Measurements from ENCODE around the gene RBKS.

RBKS gene

DNA sequence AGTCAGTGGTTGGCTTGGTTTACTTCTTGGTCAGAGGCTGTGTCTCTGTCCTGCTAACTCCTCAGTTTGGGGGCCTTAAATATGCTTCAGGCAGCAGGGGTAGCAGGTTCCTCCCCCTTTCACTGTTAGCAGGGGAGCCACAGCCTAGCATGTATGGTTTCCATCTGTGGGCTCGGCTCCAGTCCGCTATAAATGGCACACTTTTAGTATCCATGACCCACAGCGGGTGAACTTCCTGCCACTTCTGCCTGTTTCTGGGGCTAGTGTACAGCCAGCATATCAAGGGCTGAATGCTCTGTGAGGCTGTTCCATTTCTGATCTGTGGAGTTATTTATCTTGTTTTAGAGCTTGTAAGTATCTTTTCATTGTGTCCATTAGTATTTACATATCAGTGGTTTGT, 60.4 kb downstream of the RBKS start:
- no peak for DNase-seq

DNA sequence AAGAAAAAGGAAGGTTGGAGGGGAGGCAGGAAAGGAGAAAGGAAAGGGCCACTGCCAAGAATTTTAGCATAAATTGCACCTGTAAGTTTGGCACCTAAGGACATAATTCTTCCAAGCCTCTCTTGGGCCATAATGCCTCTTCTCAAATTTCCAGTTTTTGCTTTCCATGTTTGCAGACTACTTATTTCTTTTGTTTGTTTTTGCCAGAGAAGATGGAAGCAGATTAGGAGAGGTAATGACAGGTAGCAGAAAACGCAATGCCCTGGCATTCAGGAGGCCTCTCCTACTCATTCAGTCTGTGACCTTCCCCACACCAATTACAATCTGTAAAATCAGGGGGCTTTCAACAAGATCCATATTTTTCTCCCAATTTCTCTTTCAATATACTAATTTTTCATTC, 61.9 kb downstream of the RBKS start:
- DNase-seq, result no peak

DNA sequence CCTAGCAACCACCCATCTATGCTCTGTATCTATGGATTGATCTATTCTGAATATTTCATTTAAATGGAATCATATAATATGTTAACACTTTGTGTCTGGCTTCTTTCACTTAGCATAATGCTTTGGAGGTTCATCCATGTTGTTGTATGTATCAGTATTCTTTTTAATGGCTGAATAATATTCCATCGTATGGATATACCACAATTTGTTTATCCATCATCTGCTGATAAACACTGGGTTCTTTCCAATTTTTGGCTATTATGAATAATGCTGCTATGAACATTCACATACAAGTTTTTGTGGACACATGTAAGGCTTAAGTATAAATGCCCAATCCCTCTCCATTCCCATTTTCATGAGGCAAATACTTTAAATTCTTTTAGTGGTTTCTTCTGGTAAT, 65.8 kb downstream of the RBKS start:
- DNase-seq, result no peak

DNA sequence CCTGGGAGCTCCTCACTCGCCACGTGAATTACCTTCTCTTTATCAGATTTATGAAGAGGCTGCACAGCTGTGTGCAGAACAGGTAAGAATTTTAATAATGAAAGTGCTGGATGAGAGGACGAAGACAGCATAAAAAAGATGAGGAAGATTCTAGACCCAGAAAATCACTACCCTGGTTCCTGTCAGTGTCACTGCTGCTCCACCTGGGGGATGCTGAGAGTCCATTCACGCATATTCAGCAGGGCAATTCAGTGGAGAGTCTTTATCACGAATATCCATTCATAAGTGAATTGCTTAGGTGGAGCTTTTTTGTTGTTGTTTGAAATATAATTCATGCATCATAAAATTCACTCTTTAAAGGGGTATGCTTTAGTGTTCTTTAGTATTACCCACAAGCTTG, 66.6 kb downstream of the RBKS start:
- DNase-seq, result no peak

DNA sequence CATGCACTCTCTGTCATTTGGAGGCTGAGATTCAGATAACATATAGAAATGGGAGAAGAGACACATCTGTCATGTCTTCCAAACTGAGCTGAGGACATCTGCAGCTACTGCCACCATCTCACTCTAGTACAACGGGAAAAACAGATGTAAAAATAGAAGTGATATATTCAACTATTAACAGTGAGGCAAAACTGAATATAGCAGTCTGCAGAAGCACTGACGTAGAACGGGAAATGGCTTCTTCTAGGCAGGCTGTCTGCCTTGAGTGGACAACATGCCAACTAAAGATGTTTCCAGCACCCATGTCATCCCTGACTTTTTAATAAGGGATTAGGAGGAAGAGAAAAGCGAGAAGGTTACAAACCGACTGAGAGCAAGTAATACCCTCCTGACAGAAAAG, 67.1 kb downstream of the RBKS start:
- no peak for DNase-seq

DNA sequence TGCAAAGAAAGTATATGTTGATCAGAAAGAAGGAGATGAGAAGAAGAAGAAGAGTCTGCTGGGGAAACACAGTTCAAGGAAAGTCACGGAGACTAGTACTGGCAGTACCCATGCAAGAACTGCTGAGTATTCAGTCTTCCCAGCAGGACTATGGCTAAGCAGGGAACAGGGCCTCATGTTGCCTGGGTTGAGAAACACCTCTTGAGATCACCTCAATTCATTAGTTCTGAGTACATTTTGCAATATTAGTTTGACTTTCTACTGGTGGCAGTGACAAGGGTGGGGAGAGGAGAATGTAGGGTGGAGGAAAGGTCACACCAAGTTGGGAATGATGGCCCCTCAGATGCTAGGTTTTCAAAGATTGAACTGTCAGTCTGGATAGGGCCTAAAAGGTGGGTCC, 68.1 kb downstream of the RBKS start:
- no peak for DNase-seq

DNA sequence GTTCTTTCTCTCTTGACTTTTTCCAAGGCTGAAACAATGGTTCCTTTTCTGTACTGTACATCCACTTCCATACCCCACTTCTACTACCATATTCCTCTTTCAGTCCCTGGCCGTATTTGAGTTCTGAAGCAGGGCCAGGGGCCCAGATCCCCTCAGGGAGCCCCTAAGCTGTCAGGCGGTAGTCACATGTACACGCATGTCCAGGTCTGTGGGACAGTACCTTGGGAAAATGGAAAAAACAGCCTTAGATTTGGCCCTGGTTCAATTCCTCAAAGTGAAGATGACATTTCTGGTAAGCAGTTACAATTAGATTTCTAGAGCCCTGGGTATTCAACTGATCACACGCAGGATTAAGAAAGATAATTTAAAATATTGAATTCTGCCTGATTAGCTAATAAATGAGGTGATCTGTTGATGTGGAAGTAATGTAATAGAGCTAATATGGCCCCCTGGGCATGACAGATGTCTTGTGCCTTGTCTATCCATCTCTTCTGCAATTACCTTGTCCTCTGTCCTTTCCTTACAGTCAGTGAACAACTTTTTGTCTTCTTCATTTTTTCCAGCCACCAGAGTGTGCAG, 74.2 kb downstream of the RBKS start:
- DNase-seq, result no peak

DNA sequence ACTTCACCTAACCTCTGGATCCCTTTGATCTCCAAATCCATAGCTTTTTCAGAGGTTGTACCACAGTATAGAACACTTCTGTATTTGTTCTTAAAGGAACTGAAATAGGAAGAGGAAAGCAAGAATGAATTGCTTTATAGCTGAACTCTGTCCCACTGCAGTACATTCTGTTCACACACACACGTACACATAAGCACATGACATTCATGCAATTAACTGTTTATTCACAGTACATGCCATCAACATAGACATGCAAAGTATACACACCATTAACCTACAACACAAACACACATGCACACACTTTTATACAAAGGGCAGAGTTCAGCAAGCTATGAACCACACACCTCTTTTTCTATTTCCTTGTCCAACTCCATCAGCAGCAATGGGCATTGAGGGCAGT, 75.4 kb downstream of the RBKS start:
- DNase-seq, result no peak

DNA sequence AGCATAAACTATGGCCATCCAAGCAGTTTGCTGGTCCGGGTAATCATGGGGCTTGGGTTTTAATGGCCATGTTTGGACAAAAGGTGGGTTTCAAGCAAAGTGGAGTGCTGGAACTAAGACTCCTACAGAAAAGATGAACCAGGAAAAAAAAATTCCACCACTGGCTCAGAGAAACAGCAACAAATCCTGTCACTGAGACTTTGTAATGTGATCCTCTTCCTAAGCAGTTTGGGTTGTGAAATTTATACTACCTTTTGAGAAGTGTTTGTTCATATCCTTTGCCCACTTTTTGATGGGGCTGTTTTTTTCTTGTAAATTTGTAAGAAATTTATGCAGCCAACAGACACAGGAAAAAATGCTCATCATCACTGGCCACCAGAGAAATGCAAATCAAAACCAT, 78.4 kb downstream of the RBKS start:
- DNase-seq, result no peak

DNA sequence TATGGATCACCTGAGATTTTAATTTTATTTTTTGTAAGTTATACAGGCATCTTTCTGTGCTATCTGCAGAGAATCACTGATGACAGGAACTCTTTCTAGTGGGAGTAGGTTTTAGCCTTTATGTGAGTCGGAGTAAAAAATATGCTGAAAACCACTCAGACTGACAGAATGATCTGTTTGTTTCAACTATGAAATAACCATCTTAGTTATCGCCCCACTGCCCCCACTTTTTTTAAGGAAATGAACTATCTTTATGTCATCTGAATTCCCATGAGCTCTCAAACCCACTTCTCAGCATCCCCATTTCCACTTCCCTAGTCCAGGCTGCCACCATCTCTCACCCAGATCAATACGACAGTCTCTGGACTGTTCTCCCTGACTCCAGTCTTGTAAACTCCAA, 79.7 kb downstream of the RBKS start:
- no peak for DNase-seq

DNA sequence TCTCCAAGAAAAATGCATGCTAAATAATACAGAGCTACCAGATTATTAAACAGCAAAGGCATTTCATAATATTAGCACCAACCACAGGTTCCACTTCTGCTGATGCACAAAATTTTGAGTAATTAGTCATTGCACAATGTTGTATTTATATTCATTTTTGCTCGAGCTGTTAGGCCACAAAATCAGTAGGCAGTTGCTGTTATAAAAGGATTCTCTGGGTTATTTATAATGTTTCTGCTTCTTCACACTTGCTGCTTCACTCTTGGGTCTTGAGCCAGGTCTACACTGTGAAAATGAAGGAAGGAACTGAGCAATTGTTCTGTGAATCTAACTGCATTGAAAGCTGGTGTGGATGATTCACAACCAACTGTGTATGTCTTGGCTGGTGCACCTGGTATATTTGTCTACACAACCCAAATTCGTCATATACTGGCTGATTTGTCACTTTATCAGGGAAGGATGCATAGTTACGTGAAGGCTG, 80.4 kb downstream of the RBKS start:
- DNase-seq, result no peak

DNA sequence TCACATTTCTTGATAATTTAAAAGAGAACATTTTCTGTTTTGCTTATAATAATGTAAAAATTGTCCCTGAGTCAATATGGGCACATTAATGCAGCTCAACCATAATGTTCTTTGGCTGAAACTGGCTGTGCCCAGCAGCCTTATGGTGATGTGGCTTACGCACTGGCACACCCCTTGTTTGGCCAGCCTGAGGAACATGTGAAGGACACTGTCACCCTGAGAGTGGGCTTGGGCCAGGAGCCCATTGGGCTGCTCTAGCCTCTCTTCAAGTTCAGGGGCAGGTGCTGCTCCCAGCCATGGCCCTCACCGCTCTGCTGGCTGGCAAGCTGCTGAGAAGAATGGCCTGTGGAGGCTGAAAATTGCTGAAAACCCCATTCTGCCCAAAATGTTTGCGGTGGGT, 81.2 kb downstream of the RBKS start:
- no peak for DNase-seq

DNA sequence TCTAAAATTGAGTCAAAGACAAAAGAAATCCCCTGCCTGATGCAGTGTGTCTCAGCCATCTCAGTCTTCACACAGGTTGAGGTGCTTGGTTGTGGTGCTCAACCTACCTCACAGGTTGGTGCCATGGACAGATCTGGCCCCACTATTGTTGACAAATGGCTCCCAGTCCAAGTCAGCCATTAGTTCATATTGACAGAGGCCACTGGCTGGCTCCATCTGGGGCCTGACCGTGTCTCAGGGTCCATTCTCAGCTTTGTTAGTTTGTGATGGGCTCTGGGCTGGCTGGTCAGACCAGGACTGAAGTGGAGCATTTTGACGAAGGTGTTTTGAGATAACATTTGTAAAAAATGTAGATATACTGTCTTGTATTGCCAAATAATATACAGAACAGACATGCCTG, 81.8 kb downstream of the RBKS start:
- DNase-seq, result no peak

DNA sequence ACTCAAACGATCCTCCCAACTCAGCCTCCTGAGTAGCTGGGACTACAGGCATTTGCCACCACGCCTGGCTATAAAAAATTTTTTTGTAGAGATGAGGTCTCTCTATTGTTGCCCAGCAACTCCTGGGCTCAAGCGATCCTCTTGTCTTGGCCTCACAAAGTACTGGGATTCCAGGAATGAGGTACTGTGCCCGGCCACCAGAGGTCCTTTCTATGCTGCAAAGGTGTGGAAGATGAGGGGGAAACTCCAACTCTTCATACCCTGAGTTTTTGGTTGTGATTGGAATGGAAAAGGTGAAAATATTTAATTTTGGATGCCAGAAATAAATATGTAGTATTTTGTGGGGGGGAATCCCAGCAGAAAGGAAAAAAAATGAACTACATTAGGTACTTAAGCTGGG, 82.7 kb downstream of the RBKS start:
- DNase-seq, result no peak

DNA sequence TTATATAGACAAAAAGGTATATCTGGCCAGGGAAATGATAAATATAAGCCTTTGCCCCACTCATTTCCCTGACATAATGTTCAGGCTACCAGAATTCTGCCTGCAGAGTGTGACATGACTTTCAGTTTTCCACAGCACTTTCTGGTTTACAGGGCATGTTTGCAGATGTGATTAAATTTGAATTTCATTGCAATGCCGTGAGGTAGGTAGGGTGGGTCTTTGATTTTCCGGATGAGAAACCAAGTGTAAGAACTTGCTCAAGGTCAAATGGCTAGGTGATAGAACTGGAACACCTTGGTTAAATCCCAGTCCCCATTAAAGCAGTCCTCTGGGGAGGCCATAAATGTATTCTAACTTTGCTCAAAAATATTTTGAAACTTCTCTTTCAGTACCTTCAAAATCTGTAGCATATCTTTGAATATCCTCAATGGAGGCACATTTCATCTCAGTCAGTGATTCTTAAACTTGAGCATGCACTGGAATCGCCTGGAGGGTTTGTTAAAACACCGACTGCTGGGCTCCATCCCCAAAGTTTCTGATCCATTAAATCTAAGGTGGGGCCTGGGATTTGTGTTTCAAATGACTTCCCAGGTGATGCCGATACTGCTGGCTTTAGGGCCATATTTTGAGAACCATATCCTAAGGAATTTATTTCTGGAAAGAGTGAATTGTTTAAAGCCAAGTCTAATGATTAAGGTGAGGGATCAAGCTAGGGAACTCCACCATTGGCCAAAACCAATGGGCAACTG, 83.7 kb downstream of the RBKS start:
- DNase-seq, result no peak

DNA sequence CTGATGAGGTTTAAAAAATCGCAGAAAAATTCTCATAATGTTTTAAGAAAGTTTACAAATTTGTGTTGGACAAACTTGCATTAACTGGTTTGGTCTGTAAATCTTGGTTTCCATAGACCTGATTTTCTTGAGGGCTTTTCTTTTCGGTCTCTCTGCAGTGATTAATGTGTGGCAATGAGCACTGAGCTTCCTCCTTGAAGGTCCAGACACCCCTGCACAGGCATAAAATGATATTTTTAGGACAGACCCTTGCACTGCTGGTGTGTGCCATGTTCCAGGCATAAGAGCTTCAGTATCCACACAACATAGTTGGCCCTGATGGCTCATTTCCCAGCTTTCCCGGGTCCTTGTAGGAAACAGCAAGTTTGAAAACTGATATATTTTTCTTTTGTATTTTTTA, 85.0 kb downstream of the RBKS start:
- DNase-seq, result no peak

DNA sequence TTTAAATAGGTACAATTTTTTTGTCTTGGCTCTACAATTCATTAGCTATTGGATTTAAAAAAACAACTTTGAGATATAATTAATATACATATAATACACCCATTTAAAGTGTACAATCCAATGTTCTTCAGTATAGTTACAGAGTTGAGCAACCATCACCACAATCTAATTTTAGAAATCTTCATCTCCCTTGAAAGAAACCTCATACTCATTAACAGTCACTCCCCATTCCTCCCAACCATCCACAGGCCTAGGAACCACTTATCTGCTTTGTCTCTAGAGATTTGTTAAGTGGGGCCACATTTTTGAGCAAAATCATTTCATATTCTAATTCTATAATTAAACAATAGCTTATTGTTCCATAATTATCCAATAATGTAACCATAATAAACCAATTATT, 86.0 kb downstream of the RBKS start:
- DNase-seq, result no peak

DNA sequence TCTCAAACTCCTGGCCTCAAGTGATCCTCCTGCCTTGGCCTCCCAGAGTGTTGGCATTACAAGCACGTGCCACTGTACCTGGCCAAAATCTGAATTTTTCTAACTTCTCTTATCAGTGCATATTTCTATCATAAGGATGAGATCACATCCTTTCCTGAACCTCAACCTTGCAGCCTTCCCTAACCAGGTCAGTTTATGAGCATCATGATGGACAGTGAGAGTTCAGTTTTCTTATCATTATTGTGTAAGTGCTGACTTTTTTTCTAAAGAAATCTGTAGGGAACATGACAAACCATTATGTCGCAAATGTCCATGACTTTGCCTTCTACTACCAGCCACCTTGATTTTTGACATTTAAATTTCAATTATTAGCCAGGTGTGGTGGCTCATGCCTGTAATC, 87.1 kb downstream of the RBKS start:
- DNase-seq, result no peak

DNA sequence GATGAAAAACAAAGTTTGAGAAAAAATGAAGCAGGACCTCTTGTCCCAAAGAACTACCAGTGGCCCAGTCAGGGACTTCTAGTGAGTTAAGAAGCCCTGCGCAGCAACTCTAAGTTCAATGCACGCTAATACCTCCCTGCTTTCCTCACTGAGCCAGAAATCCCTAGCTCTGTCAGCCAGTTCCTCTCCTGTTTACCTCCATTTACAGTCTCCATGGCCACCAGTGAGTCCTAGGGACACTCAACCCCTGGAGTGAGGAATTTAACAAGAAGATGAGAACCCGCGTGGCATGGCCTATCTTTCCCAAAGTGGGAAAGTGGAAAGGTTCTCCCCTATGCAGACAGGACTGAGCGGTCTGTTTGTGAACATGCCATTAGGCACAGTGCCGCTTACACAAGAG, 87.6 kb downstream of the RBKS start:
- no peak for DNase-seq

DNA sequence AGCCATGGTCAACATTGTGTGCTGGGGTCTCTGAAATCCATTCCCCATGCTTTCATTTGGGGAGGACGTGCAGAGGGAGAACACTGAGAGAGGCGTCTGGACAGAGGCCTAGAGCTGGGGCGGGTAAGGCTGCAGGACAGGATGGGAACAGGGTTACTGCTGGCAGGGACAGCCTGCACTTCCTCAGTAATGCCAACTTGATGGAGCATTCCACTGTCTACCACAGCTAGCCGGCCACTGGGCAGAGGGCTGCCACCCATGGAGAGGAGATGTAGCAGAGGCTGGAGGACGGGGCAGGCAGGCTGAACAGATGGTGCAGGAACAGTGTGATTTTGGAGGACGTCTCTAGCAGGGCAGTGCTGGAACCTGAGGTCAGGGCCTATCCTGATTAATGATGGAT, 89.3 kb downstream of the RBKS start:
- DNase-seq, result no peak

DNA sequence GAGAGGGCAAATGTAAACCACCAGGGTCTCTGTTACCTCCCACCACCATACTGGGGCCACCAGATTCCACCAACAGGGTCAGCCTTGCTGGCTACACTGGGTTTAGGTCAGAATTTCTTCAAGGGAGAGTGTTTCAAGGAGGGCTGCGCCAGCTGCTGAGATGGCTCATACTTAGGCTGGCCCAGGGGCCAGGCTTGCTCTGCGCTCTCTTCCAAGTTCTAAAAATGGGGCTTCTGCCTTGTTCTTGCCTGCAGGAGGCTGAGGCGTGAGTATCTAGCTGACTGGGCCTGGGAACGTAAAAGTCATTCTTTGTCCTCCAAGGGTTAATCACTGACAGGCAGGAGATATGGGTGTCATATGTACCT, 90.6 kb downstream of the RBKS start:
- no peak for DNase-seq

DNA sequence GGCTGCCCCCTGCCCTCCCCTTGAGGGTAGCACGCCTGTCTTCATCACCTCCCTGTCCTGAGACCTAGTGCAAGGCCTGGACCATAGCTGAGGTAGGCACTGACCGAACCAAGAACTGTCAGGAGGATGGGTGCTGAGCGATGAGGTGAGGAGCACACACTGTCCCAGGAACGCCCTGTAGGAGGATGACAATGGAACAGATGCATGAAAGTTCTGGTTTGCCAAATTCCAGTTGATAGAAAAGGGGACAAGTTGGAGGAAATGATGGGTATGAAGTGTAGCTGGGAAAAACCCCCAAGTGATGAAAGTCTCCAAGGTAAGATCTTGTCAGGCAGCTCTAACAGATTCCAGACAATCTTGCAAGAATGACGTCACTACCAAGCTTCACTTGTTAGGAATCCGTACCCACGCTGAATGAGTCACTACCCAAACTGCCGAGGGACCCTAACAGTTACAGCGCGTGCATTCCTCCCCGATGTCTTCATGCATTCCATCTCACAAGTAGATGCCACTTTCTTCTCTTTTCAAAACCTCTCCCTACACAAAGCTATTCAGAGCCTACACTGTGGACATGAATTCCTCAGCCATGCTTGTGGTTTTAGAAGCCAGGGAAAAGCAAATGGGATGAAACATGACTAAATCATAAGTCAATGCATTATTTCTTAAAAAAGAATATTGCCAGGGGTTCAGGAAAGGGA, 91.1 kb downstream of the RBKS start:
- no peak for DNase-seq

DNA sequence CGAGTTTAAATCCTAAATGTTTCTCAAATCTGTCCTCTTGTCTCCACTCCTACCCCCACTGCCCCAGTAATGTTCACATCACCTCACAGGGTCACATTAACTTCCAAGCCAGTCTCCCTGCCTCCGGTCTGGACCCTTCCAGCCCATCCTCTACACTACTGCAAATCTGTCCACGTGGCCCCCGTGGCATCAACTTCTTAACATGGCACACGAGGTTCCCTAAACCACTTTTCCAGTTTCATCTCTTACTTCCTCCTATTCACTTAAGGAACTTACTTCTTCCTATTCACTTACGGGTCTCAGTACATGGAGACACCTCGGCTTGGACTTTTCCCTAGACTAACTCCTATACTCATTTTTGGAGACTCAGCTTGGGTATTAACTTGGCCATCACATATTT, 91.7 kb downstream of the RBKS start:
- DNase-seq, result no peak

DNA sequence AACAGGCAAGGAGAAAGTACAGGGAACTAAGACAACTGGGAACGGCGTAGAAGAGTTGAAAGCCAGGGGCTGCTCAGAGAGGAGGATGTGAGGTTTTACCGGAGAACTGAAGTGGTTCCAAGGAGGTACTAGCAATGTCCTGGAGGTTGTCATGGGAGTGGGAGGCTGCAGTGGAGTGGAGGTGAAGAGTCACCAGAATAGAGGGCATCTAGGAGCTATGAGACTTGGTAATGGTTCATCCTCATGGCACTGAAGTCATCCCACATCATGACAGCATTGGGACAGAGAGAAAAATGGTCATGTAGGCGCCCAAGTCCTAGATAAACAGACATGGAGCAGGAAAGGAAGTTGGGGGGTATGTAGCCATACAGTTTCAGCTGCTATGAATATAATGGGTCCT, 92.3 kb downstream of the RBKS start:
- DNase-seq, result no peak
